Stimulated activated CD8-positive, alpha-beta memory T cell treated with anti-CD3 and anti-CD28 coated beads, Interleukin-12 subunit alpha, Interleukin-12 subunit beta, amount 100 ng/mL, for 24 hours (primary cell): ENCODE results near the gene PMM2.
"Not testable (repeated sequence)": the region's sequence is repeated elsewhere in the genome, so short reads cannot be mapped to it uniquely, and the experiment has no call there.

Experiments
- DNase-seq: peaks from one replicate; pipeline ENCODE4 v3.0.0-alpha.2; 2020; ENCODE audit errors: extremely low read depth

The PMM2 gene

DNA sequence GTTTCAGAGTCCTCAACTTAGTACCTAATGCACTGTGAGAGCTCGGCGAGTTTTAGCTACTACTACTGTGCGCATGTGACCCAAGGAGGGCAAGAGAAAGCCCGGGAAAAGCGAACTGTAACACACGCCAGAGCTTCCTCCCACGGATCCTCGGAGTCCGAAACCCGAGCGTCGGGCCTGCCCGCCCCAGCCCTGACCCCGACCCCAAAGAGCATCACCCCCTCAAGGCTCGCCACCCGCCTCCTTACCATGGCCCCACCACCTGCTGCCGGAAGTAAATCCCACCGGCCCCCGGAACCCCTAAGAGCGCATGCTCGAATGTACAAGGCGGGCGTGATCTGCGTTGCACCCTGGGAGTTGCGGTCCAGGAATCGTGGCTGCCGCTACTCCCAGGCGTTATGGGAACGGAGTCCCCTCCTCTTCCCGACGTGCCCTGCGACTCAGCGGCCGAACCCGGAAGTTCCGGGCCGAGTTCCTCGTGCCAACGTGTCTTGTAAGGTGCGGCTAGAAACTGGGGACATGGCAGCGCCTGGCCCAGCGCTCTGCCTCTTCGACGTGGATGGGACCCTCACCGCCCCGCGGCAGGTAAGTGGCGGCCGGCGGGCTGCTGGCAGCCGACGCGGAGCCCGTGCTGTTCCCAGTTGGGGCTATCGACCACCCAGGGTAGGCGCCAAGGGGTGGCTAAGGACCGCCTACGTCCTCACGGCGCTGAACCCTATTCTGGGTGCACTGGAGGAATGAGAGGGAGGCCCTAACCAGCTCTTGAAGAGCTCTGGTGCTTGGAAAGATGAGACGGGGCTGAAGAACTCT is at the start of gene PMM2, which contains the start of gene TMEM186:
Gene PMM2 (plus strand): TSS at position 476 of the 810 bp plus-strand sequence. CDS start 44 bp downstream, at position 520.
Gene TMEM186 (minus strand): TSS at position 276 of the 810 bp plus-strand sequence. CDS start 25 bp downstream, at position 251.
- DNase-seq: peak; percentile 94

DNA sequence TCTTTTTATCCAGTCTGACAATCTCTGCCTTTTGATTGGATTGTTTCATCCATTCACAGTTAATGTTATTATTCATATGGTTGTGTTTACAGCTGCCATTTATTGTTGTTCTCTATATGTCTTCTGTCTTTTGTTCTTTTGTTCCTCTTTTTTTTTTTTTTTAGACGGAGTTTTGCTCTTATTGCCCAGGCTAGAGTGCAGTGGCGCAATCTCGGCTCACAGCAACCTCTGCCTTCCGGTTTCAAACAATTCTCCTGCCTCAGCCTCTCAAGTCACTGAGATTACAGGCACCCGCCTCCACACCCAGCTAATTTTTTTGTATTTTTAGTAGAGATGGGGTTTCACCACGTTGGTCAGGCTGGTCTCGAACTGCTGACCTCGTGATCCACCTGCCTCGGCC is 48.7 kb upstream of the PMM2 start:
- DNase-seq: not testable (repeated sequence)

GRCh38 chr16:8751481-8752311 is 45.9 kb upstream of the PMM2 start:
- no peak for DNase-seq

DNA sequence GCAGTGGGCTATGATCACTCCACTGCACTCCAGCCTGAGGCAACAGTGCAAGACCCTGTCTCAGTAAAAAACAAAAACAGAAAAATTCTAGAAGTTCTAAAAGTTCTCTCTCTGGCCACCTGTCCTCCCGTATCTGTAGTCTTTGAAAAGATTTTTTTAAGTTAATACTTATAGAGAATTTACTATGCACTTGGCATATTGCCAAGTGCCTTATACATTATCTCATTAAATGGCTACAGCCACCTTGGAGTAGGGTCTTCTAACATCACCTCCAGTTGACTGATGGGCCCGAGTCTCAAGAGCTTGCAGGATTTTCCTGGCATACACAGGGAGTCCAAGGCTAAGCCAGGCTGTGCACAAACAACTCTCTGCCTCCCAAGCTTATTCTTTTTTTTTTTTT is 44.9 kb upstream of the PMM2 start:
- DNase-seq: no peak

DNA sequence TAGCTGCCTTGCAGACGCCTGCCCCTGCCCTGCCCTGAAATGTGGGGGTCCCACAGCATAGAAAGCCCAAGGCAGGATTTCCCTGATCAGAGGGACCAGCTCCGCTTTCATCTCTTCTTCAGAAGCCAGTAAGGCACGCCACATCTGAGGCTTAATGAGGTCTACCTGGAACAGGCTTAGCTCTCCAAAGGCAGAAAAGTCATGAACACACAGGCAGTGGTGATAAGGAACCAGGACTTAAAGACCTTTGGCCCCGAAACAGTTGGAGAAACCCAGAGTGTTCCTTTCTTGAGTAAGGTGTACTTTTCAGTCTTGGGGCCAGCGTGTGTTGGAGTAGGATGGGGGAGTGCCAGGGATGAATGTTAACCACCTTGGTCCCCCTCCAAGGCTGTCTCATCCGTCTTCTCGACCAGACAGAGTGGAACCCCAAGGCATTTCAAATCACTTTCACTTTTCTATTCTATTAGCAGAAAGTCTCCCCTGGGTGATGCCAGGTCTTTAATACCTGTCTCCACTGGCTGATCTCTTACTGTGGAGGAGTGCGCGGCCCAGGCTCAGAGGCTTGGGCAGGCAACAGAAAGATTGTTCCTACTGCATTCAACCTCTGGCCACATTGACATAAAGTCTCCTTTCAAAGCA is 44.1 kb upstream of the PMM2 start:
- no peak for DNase-seq

DNA sequence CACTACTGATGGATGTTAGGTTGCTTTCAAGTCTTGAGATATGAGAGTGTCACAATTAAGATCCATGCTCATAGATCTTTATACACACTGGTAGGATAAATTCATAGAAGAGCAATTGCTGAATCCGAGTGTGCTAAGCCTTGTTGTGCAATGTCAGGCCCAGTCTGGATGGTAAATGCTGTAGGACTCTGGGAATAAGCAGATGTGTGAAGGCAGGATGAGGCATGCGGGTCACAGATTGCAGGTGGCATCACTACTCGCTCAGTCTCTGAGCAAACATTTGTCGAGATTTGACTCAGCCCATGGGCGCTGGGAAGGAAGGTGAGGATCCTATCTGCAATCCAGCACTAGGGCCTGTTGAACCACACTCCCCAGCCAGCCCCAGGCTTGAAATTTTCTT is 40.9 kb upstream of the PMM2 start:
- DNase-seq: no peak

- no peak for DNase-seq
Observed at GRCh38 chr16:8758022-8758421, 39.6 kb upstream of the PMM2 start.

GRCh38 chr16:8760021-8760420 is 37.6 kb upstream of the PMM2 start:
- DNase-seq: no peak

GRCh38 chr16:8761078-8761477 is 36.6 kb upstream of the PMM2 start:
- no peak for DNase-seq

GRCh38 chr16:8762254-8762653 is 35.4 kb upstream of the PMM2 start:
- no peak for DNase-seq

- no peak for DNase-seq
Observed at GRCh38 chr16:8763083-8763482, 34.6 kb upstream of the PMM2 start.

GRCh38 chr16:8763899-8764298 is 33.7 kb upstream of the PMM2 start:
- no peak for DNase-seq

DNA sequence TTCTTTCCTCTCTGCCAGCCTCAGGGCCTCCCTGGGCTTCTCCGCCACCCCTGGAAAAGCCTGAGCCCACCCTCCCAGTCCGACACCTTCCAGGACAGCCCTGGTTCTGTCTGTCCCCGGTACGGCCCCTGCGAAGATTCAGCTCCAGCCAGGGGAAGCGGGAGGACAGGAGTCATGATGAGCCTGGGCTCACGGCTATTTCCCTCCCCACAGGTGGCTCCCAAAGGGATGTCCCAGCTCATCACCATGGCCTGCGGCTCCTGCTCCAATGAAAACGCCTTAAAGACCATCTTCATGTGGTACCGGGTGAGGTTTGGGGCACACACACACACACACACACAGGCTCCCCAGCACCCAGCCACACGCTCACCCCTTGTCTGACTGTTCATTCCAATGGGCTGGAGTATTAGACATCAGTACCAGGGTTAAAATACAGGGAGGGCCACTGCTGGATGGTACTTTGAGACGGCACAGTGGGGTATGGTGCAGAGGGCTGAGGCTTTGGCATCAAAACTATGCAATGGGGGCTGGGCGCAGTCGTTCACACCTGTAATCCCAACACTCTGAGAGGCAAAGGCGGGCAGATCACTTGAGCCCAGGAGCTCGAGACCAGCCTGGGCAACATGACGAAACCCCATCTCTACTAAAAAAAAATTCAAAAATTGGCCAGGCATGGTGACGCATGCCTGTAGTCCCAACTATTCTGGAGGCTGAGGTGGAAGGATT is 33.0 kb upstream of the PMM2 start:
- DNase-seq: no peak

DNA sequence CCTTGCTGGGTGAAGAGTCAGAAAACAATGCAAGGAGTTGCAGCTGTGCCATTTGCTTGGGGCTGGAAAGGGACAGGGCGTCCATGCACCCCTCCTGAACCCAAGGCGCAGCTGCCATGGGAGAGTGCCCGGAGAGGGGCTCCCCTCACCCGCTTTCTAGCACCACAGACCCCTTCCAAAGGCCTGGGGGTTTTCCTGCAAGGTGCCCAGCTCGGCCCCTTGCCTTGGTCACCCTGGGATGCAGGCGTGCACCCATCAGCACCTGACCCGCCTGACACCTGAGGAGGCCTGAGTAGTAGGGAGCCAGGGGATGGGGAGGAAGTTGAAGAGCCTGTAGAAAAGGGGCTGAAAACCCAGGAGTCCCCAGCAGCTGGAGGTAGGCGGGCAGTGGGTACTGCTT is 30.5 kb upstream of the PMM2 start:
- no peak for DNase-seq

DNA sequence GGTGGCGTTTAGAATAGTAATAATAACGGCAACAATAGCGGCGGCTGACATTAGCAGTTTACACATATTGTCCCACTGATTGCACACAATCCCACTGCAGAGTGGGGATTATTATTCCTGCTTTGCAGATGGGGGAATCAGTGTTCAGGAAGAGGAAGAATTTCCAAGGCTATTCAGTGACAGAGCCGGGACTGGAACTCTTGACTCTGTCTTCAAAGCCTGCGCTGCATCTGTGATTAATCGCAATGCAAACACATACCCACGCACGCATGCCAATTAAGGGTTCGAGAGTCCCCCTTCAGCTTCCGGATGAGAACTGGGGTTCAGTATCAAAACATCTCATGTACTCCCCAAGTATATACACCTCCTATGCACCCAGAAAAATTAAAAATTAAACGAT is 29.4 kb upstream of the PMM2 start:
- no peak for DNase-seq

DNA sequence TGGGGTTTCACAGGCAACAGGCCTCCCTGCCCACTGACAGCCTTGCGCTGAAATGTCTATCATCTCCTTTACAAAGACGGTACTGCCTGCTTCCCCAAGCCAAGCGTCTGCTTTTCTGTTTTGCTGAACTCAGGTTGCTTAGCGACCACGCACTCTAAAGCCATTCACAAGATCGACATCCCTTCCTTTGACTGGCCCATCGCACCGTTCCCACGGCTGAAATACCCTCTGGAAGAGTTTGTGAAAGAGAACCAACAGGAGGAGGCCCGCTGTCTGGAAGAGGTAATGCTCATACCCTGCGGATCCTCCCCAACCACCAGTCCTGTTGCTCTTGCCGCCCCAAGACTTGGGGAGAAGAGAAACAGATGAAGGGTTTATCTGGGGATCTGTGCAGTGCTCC is 28.9 kb upstream of the PMM2 start:
- DNase-seq: no peak

DNA sequence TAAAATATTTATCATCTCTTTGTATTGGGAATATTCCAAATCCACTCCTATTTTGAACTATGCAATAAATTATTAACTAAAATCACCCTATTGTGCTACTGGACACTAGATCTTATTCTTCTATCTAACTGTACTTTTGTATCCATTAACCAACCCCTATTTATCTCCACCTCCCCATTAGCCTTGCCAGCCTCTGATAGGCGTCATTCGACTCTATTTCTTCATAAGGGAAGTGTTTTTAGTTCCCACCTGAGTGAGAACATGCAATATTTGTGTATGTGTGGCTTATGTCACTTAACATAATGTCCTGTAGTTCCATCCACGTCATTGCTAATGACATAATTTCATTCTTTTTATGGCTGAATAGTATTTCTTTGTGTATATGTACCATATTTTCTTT is 24.1 kb upstream of the PMM2 start:
- DNase-seq: no peak

DNA sequence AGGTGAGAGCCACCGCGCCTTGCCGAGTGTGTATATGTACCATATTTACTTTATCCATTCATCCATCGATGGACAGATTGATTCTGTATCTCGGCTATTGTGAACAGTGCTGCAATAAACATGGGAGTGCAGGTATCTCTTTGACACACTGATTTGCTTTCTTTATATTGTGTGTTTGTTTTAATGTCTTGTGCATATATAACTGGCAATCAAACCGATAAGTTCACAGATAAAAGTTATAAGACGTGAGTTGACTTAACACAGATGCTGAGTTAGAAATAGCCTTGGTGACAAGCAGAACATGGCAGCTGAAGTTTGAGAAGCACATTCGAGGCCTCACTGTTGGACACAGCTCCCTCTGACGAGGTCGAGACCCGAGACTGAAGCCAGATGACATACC is 23.4 kb upstream of the PMM2 start:
- no peak for DNase-seq

GRCh38 chr16:8775359-8775758 is 22.3 kb upstream of the PMM2 start:
- DNase-seq: no peak

- DNase-seq: no peak
Observed at GRCh38 chr16:8776129-8776584, 21.5 kb upstream of the PMM2 start.

GRCh38 chr16:8777217-8777616 is 20.4 kb upstream of the PMM2 start:
- no peak for DNase-seq

- DNase-seq: no peak
Observed at GRCh38 chr16:8781797-8782196, 15.8 kb upstream of the PMM2 start.
